Stimulated activated CD8-positive, alpha-beta memory T cell treated with anti-CD3 and anti-CD28 coated beads, Interleukin-15, amount 100 ng/mL, for 4 hours (primary cell): ENCODE data around the gene MAP7D2.
A peak's percentile ranks its signal among the peaks of the same experiment; 100 is the strongest.
"Not testable (repeated sequence)": the region's sequence is repeated elsewhere in the genome, so short reads cannot be mapped to it uniquely, and the experiment has no call there.

ENCODE experiments used
- DNase-seq, 2 donors: peaks; one replicate each; pipeline ENCODE4 v3.0.0-alpha.2; 2020; ENCODE audit warnings: low read depth in 2 of 2

The MAP7D2 gene

GRCh38 chrX:20116577-20117240, at the start of gene MAP7D2:
Gene MAP7D2 (minus strand): TSS chrX:20116907. CDS start chrX:20116879, 28 bp downstream.
- no peak for DNase-seq

GRCh38 chrX:20162516-20162915, 45.8 kb upstream of the MAP7D2 start:
- not testable (repeated sequence) for DNase-seq

GRCh38 chrX:20159797-20160385, 43.2 kb upstream of the MAP7D2 start:
- no peak for DNase-seq

- no peak for DNase-seq
Measured at GRCh38 chrX:20151689-20152088, 35.0 kb upstream of the MAP7D2 start.

GRCh38 chrX:20149326-20149725, 32.6 kb upstream of the MAP7D2 start:
- no peak for DNase-seq

- no peak for DNase-seq
Measured at GRCh38 chrX:20147561-20147960, 30.9 kb upstream of the MAP7D2 start.

- DNase-seq: no peak
Measured at GRCh38 chrX:20144491-20144890, 27.8 kb upstream of the MAP7D2 start.

- no peak for DNase-seq
Measured at GRCh38 chrX:20143561-20143960, 26.9 kb upstream of the MAP7D2 start.

- no peak for DNase-seq
Measured at GRCh38 chrX:20143111-20143510, 26.4 kb upstream of the MAP7D2 start.

- peak; percentile 91 to 97 for DNase-seq
Measured at GRCh38 chrX:20141281-20142220, 24.8 kb upstream of the MAP7D2 start, which contains the start of gene EIF1AX. Gene EIF1AX (minus strand): TSS chrX:20141838. CDS start chrX:20141640, 198 bp downstream.

GRCh38 chrX:20140420-20140819, 23.7 kb upstream of the MAP7D2 start:
- DNase-seq: no peak

GRCh38 chrX:20139966-20140365, 23.3 kb upstream of the MAP7D2 start:
- DNase-seq: no peak

GRCh38 chrX:20135944-20136343, 19.2 kb upstream of the MAP7D2 start:
- no peak for DNase-seq

- no peak for DNase-seq
Measured at GRCh38 chrX:20132666-20133065, 16.0 kb upstream of the MAP7D2 start.

- DNase-seq: no peak
Measured at GRCh38 chrX:20130357-20130756, 13.7 kb upstream of the MAP7D2 start.

GRCh38 chrX:20129547-20129946, 12.8 kb upstream of the MAP7D2 start:
- no peak for DNase-seq

- no peak for DNase-seq
Measured at GRCh38 chrX:20128670-20129069, 12.0 kb upstream of the MAP7D2 start.

GRCh38 chrX:20127440-20127839, 10.7 kb upstream of the MAP7D2 start:
- DNase-seq: not testable (repeated sequence)

- not testable (repeated sequence) for DNase-seq
Measured at GRCh38 chrX:20126833-20127232, 10.1 kb upstream of the MAP7D2 start.

- DNase-seq: no peak
Measured at GRCh38 chrX:20124964-20125363, 8.3 kb upstream of the MAP7D2 start.

- no peak for DNase-seq
Measured at GRCh38 chrX:20118065-20118824, 1.5 kb upstream of the MAP7D2 start.
